T-helper 2 cell treated with Interferon-gamma antibody and Interleukin-4, amounts not matched to agents 100 ng/mL and 5 ng/mL, for 36 hours (primary cell): ENCODE measurements around the gene CLIC4. TPM values are rescaled to one million over a fixed set of nuclear protein-coding genes. Genes with fewer than 3 reads are reported as not detected.
"Not testable (repeated sequence)": the region's sequence is repeated elsewhere in the genome, so short reads cannot be mapped to it uniquely, and the experiment has no call there.

Source experiments
- intact Hi-C: fragments of 100-400 bp; cut with micrococcal nuclease; formaldehyde crosslinking; loops from one replicate; pipeline ENCODE4 v1.15.1; 2023
- total RNA-seq: library from RNA; stranded (reverse); gene quantifications from 2 replicates; pipeline ENCODE4 v1.2.3, GENCODE V29; 2022

CLIC4 gene
- total RNA-seq, 1 donor from 2014 or later = 14.4 TPM

- intact Hi-C loops = no loop called here
Observed at GRCh38 chr1:24717887-24718650, 27.2 kb upstream of the CLIC4 start.

GRCh38 chr1:24720152-24720551 lies 25.1 kb upstream of the CLIC4 start:
- intact Hi-C loops = no loop called here

- intact Hi-C loops = no loop called here
Observed at GRCh38 chr1:24721533-24721932, 23.7 kb upstream of the CLIC4 start.

- intact Hi-C loops = loop anchor here (2.0 kb wide), 1 partner anchor 22 kb away; the partner anchor contains the start of gene CLIC4
Observed at GRCh38 chr1:24722073-24723035, 22.9 kb upstream of the CLIC4 start.

GRCh38 chr1:24724345-24725208 lies 20.7 kb upstream of the CLIC4 start:
- intact Hi-C loops = no loop called here

GRCh38 chr1:24725209-24725651 lies 20.0 kb upstream of the CLIC4 start:
- intact Hi-C loops = no loop called here

- intact Hi-C loops = no loop called here
Observed at GRCh38 chr1:24726741-24727140, 18.5 kb upstream of the CLIC4 start.

GRCh38 chr1:24727501-24728216 lies 17.6 kb upstream of the CLIC4 start:
- intact Hi-C loops = no loop called here

GRCh38 chr1:24728982-24729381 lies 16.3 kb upstream of the CLIC4 start:
- intact Hi-C loops = no loop called here

- intact Hi-C loops = no loop called here
Observed at GRCh38 chr1:24732186-24732885, 12.9 kb upstream of the CLIC4 start.

GRCh38 chr1:24733342-24733741 lies 11.9 kb upstream of the CLIC4 start:
- intact Hi-C loops = not testable (repeated sequence)

GRCh38 chr1:24735156-24735508 lies 10.1 kb upstream of the CLIC4 start:
- intact Hi-C loops = no loop called here

- intact Hi-C loops = no loop called here
Observed at GRCh38 chr1:24735509-24736375, 9.5 kb upstream of the CLIC4 start.

- intact Hi-C loops = no loop called here
Observed at GRCh38 chr1:24737368-24738117, 7.7 kb upstream of the CLIC4 start.

- intact Hi-C loops = no loop called here
Observed at GRCh38 chr1:24739241-24739640, 6.0 kb upstream of the CLIC4 start.

- intact Hi-C loops = loop anchor here (10.0 kb wide), 2 partner anchors 182 to 238 kb away; partner anchors contain the start of gene RCAN3
Observed at GRCh38 chr1:24742090-24742938, 2.9 kb upstream of the CLIC4 start.
